Gastrocnemius medialis (tissue), 4 donors: ENCODE results near the gene SREBF1.

Experiments
- POLR2A ChIP-seq, 2 donors: fragments of 450-650 bp; IDR thresholded peaks; one replicate each; pipeline ENCODE4 v1.6.1; 2017; ENCODE audit warnings: antibody characterized with exemption in 2 of 2, mild to moderate bottlenecking in 2 of 2, moderate library complexity in 2 of 2
- TF ChIP-seq, protein P1 (sequence below), 5 experiments: fragments of 450-650 bp in 3 of 5; fragments of 200-600 bp in 2 of 5; sonication (generic) in 2 of 5; IDR thresholded peaks in 4 of 5; conservative IDR thresholded peaks in 1 of 5; 1 replicate in 4 of 5; 2 replicates in 1 of 5; pipeline ENCODE4 v1.5.1; 2016 to 2019; ENCODE audit warnings: antibody characterized with exemption in 5 of 5, mild to moderate bottlenecking in 3 of 5, moderate library complexity in 3 of 5

DNA sequence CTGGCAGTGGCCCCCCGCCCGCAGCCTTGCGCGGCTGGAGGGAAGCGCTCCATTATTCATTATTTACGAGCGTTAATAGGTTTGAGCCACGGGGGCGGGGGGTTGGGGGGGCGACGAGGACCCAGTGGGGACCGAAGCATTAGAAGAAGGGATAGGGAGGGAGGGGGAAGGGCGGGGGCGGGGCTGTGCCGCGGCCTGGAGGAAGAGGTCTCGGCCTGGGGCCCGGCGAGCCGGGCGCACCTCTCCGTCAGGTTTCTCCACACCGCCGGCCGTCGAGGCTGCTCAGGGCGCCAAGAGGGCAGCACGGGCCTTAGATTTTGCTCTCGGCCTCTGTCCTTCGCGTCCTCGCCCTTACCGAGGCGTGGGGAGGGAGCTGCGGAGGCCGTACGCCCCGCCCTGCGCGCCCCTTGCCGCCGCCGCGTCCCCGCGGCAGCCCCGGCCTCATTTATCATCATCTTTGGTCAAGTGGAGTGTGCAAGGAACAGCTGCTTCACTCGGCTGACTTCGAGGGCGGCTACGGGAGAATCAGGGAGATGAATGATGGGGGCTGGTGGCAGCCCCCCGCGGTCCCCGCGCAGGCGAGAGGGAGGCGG, 54.2 kb downstream of the SREBF1 start:
- TF ChIP-seq, protein P1, sequence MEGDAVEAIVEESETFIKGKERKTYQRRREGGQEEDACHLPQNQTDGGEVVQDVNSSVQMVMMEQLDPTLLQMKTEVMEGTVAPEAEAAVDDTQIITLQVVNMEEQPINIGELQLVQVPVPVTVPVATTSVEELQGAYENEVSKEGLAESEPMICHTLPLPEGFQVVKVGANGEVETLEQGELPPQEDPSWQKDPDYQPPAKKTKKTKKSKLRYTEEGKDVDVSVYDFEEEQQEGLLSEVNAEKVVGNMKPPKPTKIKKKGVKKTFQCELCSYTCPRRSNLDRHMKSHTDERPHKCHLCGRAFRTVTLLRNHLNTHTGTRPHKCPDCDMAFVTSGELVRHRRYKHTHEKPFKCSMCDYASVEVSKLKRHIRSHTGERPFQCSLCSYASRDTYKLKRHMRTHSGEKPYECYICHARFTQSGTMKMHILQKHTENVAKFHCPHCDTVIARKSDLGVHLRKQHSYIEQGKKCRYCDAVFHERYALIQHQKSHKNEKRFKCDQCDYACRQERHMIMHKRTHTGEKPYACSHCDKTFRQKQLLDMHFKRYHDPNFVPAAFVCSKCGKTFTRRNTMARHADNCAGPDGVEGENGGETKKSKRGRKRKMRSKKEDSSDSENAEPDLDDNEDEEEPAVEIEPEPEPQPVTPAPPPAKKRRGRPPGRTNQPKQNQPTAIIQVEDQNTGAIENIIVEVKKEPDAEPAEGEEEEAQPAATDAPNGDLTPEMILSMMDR (IDR thresholded peaks at IDR 0.05 in 4 of 5, conservative IDR thresholded peaks at IDR 0.05 in 1 of 5) = no peak
- TF ChIP-seq POLR2A (IDR thresholded peaks at IDR 0.05) = no peak
